NCI-H2029 (cell line): Measurements from ENCODE around the gene MRTFB.

Source experiments
- DNase-seq: peaks from one replicate; lab custom pipeline; 2025; lab: John Stamatoyannopoulos, UW

The MRTFB gene

GRCh38 chr16:14307527-14308367 lies 236.6 kb downstream of the MRTFB start:
- DNase-seq, result no peak

- no peak for DNase-seq
These were observed 237.2 kb downstream of the MRTFB start for GRCh38 chr16:14308368-14308723.

GRCh38 chr16:14309001-14309886 lies 238.1 kb downstream of the MRTFB start:
- DNase-seq, result no peak

GRCh38 chr16:14309906-14310305 lies 238.8 kb downstream of the MRTFB start:
- DNase-seq, result no peak

- DNase-seq, result no peak
These were observed 239.4 kb downstream of the MRTFB start for GRCh38 chr16:14310519-14310991.

- DNase-seq, result no peak
These were observed 243.0 kb downstream of the MRTFB start for GRCh38 chr16:14314116-14314515.

- no peak for DNase-seq
These were observed 244.7 kb downstream of the MRTFB start for GRCh38 chr16:14315683-14316320.
